HG03575 (cell line): ENCODE data around the gene ACSL1.
"Not testable (repeated sequence)": the region's sequence is repeated elsewhere in the genome, so short reads cannot be mapped to it uniquely, and the experiment has no call there.

Experiments used
- ATAC-seq: cut with Tn5 transposase; IDR thresholded peaks from one replicate; pipeline ENCODE4 v1.9.1; 2021; ENCODE audit not compliant: unreplicated experiment, insufficient number of reproducible peaks, low FRiP score; ENCODE audit errors: extremely low read depth

The ACSL1 gene

DNA sequence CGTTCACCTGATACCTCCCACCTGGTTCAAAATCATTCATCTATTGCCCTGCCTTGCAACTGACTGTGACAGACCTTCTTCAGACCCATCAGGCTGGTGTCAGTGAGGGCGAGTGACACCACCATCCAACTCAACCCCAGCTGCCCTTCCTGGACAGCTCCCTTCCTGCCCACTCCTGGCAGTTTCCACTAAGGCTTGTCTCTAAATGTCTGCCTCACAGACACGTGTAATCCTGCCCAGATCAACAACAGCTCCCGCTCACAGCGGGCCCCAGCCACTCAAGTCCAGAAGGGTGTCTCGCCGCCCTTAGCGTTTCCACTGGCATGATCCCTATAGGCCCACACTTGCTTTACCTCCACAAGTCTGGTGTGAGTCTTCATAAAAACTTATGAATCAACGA lies 28.9 kb downstream of the ACSL1 start:
- no peak for ATAC-seq

DNA sequence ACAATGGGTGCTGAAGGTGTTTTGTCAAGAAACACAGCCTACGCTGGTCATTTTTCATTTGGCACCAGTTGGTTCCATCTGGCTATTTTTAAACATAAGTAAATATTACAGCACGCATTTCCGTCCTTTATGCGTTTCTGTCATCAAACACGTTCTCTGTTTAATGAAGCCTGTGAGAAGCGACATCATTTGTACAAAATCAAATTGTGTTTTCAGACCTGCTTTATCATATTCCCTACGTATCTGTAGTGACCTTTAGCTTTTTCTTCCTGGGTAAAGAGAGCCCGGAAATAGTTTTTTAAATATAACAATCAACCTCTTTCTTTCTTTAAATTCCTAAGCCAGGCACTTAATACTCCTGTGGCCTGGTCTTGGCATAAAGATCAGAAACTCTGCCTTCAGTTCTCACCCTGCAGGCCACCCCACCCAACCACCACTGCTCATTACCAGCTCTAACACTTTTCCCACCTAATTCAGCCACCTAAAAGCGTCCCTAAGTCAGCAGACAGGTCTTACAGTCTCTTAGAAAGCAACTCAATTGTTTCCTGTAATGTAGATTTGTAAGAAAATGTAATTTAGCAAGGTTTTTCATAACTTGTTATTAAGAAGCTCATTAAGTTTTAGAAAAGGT lies 30.4 kb downstream of the ACSL1 start:
- no peak for ATAC-seq

DNA sequence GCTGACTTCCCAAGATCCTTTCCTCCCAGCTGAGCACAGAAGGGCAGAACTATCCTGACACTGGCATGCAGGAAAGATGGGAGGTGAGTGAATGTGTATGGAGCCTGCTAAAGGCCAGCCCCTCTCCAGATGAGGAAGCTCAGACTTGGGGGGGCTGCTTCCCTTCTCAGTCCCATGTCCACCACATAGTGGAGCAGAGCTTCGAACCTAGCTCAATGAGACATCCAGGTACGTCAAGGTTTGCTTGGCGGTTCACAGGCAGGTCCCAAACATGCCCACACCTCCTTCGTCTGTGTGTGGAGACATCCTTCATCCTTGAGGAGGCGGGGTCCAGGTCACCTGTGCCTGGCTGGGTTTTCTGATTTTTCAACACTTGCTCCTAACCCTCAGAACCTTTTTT lies 31.3 kb downstream of the ACSL1 start:
- ATAC-seq = no peak

DNA sequence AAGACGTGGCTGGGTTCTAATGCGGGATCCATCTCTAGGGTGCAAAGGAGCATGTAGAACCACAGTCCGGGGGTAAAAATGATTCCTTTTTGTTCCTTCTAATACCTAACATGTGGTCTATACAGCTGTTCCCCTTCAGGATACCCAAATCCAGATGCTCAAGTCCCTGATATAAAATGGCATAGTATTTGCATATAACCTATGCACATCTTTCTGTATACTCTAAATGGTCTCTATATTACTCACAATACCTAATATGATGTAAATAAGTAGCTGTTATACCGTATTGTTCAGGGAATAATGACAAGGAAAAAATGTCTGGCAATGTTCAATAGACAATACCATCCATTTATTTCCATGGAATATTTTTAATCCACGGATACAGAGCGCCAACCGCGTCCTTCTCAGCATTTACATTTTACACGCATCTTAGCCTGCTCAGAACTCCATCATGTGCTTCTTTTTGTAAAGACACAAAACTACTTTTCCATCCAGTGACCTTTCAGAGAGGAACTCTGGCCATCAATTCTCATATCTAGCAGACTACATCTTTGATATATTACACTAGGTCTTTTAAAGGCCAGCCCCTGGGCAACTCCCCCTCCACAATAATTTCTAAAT lies 31.9 kb downstream of the ACSL1 start:
- ATAC-seq = no peak

DNA sequence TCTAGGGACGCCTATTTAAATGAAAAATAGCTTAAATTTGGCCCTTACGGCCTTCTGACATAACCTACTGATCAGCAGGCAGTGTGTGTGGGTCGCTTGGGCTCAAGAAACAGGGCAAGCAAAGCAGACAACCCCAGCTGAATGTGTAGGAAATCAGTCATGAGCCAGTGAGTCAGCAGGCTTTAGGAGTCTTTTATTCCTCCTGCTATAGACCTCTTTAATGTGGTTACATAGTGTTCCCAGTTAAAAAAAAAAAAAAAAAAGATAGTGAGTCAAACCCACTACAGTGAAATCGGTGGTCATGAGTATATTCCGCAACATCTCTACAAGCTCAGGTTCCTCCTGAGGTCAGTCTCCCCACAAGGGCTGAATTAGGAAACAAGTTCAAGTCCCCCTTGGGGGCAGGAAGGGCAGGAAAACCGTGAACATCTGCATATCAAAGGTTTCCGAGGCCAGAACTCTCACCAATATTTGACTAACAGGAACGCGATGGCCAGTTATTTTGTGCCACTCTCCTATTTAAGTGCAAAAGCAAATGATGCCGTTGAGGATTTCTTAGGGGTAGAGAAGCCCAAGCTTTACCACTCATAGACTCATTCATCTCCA lies 32.7 kb downstream of the ACSL1 start:
- ATAC-seq = no peak

DNA sequence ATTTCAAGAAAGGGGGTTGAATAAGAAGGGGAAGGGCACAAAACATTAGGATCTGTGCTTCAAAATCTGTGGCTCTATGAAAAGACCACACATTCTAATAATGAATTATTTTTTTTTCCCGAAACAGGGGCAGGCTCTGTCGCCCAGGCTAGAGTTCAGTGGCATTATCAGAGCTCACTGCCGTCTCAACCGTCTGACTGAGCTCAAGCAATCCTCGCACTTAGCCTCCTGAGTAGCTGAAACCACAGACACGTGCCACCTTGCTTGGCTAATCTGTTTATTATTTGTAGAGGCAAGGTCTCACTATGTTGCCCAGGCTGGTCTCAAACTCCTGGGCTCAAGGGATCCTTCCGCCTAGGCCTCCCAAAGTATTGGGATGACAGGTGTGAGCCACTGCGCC lies 33.4 kb downstream of the ACSL1 start:
- ATAC-seq = no peak

DNA sequence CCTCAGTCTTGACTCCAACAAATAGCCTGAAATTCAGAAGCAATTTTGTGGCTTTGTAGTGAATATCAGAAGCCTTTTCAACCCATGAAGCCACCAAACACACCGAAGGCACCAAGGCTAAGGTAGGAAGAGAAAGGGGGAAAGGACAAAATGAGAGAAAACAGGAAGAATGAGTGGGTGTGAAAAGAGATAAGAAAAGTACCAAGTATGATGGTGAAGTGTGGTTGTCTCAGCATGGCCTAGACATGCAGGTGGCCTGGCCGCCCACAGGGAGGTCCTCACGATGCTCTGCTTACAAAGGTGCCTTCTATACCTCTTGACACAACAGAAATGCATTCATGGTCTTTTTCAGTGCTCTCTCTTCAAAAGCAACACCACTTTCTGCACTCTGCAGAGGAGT lies 34.9 kb downstream of the ACSL1 start:
- ATAC-seq = no peak

DNA sequence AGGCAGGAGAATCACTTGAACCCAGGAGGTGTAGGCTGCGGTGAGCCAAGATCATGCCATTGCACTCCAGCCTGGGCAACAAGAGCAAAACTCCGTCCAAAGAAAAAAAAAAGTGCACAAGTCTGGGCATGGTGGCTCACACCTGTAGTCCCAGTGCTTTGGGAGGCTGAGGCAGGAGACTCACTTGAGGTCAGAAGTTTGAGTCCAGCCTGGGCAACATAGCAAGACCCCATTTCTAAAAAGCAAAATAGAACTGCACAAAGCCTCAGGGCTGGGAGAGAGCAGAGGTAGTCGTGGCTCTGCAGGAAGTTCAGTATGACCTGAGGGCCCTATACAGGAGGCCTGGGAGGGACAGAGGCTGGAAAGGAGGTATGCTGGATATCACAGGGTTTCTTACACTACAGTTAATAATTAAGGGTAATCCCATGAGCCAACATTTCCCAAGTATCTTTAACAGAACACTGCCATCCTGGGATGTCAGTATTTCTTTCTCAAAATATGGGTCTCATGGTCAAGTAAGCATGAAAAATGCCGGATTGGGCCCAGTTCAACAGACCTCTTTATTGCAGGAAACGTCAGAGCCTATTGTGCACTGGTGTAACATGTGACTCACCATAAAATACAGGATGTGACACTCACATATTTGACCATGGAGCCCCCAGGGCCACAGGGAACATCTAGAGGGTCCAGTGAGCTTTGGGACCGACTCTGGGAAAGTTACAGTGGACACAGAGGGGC lies 37.8 kb downstream of the ACSL1 start:
- ATAC-seq = no peak

DNA sequence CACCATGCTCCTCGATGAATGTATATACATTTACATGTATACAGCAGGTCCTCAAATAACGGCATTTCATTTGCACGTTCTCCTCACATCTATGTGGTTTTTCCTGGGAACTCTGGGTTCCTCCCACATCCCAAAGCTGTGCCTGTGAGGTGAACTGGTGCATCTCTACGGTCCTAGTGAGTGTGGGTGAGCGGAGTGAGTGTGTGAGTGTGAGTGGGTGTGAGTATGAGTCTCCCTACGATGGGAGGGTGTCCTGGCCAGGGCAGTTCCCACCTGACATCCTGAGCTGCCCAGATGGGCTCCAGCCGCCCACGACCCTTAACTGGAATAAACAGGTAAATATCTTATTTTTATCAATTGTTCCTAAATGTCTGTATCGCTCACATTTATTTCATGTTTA lies 40.0 kb downstream of the ACSL1 start:
- ATAC-seq = no peak

DNA sequence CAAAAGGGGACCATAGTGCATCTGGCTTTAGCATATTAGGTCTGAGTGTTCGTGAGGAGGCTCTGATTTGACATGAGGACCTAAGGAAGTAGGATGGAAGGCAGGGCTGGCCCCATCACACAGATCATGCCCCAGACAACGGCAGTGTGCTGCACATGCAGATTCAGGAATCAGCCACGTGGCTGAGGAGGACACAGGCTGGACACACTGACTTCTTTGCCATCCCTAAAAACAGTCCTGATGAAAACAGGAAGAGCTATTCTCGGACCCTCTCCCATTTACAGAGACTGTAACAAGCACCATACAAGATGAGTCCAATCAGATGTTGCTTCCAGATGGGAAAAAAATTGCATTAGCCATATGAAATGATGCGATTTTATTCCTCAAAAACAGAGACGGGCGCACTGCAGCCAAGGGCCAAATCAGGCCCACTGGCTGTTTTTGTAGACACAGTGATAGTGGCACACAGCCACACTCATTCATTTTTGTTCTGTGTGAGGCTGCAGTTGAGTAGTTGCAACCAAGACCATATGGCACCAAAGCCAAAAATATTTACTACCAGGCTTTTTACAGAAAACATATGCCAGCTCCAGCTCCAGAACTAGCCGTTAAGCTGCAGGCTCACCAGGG lies 41.0 kb downstream of the ACSL1 start:
- no peak for ATAC-seq

DNA sequence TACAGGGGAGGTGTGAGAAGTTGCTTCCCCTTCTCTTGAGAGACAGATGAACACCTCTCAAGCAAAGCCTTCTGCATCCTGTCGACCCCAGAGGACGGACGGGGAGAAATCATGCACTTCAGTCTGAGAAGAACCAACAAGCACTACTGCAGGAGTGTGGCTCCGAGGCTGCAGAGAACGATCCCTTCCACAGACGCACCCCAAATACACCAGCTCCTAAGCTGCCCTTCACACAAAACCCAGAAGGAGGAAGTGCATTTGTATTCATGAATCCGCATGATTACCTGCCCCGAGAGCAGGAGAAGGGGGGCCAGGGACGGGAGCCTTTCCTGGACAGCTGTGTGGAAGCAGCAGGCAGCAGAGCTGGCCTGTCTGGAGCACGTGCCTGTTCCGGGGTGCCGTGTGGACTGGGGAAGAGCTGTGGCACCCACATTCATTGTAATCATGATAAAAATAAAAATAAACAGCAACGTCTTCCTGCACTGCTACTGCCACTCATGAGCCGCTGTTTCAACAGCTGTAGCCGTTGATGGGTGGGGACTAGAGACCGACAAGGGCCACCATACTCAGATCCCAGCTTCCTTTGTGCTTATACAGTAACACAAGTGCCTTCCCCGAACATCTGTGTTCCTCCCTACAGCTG lies 42.9 kb downstream of the ACSL1 start:
- no peak for ATAC-seq

DNA sequence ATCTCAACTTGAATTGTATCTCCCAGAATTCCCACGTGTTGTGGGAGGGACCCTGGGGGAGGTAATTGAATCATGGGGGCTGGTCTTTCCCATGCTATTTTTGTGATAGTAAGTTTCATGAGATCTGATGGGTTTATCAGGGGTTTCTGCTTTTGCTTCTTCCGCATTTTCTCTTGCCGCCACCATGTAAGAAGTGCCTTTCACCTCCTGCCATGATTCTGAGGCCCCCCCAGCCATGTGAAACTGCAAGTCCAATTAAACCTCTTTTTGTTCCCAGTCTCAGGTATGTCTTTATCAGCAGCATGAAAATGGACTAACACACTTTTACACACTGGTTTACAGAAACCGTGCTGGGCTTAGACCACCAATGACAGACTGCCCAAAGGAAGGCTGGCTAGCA lies 46.6 kb downstream of the ACSL1 start:
- not testable (repeated sequence) for ATAC-seq

DNA sequence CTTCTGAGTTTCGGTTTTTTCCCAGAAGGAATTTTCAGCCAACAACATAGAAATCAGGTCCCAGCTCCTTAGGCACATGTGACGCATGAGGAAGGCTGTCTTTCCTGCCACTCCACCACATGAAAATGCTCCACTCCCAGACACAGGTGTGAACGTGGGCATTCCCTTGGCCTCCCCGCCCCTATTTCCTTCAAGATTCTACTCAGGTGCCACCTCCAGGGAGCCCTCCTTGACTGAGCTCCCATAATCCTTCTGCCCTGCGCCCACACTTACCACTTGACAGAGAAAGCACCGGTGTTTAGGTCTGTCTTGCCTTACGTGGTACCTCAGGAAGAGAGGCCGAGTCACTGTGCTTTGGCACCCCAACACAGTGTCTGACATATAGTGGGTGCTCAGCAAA lies 47.4 kb downstream of the ACSL1 start:
- ATAC-seq = no peak

DNA sequence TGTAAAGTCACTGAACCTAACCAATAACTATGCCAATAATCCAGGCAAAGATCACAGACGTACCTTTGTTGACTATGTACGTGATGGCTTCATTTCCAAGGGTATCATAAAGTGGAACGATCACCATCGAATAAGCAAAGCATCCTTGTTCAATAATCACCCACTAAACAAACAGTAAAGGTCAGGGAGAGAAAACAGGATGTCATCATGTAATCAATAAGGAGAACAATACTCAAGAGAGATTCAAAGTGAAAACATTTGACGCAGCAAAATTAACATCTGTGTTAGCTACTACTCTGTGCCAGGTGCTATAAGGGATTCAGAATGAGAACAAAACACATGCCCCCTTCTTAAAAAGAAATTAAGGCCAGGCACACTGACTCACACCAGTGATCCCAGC lies 48.9 kb downstream of the ACSL1 start:
- no peak for ATAC-seq

DNA sequence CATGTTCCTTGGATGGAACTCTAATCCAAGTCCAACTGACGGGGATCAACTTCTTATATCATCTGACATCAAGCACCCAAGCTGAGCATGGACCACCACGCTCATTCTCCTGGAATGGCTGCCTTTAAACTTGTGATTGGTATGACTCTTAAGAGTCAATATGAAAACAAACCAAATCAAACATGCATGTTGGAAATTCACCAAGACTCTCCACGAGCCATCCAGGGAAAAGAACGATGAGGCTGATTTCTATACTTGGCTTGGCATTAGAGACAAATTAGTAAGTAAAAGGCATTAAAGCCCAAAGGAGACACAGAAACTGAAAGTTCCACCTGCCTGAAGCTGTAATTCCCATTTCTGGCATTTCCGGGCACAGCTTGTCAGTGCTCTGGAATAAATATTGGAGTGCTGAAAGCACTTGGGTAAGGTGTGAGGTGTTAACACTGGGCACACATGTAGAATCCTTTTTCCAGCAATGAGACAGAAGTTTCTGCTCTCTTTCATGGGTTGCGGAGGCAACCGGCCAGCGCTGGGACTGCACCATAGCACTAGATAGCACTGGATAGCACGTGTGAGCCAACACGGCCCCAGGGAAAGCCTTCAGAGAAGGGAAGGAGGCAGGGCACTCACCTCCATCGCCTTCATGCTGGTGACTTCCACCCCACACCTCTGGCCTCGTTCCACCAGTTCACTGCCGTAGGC lies 49.8 kb downstream of the ACSL1 start:
- no peak for ATAC-seq

DNA sequence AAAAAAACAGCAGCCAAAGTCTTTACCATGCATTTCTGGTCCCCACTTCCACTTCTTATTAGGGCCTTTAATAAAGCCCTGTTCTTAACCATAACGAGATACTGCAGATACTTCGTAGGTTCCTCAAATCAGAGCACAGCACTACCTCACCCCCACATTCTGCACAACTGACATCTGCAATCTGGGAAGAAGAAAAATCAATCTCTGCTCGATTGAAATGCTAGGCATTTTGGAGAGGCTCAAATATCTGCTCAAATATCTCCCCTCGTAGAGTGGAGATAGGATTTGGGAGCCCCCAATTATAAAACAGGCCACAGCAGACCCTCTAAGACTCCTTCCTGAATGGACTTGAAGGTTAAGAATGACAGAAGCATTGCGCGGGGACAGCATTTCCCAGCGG lies 51.6 kb downstream of the ACSL1 start:
- ATAC-seq = no peak

DNA sequence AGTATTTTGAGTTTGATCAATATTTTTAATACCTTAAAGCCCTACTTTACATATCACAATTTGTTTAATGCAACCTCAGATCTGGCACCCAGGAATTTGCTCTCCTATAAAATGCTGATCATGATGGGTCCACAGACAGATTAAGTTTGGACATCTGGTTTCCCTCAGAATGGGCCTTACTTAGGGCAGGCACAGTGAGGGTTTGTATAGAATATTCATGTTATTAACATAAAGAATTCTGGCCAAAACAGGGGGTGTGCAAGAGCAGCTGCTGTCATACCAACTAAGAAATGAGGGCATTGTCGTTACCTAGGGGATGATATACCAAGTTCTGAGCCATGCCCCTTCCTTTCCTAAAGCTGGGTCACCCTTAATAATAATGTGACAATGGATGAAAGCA lies 54.4 kb downstream of the ACSL1 start:
- ATAC-seq = no peak

DNA sequence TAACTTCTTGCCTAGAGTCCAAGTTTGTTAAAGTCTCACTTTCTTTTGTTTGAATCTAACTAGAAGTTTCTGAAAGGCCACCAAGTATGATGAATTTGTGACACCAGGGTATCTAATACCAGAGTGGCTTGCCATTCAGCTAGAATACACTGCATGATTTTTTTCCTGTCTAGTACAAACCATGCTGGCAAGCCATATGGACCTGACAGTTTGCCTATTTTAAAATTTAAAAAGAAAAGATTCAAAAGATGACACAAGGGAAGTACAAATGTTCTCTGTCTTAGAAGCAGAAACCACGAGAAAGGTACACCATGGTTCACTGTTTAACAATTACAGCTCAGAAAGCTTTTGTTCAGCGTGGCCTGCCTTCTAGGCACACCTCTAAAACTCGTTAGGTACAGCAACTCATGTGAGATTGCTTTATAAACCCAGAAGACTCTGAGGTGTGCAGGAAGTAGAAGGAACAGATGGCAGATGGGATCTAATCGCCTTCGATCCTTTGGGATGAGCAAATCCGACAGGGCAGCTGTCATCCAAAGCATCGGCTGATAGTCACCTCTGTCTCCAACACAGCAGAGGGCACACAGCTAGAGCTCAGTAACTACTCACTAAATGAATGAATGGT lies 56.5 kb downstream of the ACSL1 start:
- ATAC-seq = no peak
